Calu3 (cell line): ENCODE data around the gene MUC12. TPM values are rescaled to one million over a fixed set of nuclear protein-coding genes. Genes with fewer than 3 reads are reported as not detected.

ENCODE experiments used
- BruUV-seq: library from RNA; stranded (reverse); fragments of 400-500 nt; replicated peaks from 2 replicates; lab custom pipeline; 2021; lab: Mats Ljungman, UMichigan
- CTCF ChIA-PET: fragments of 300-600 bp; sonication (Branson Sonifier 250); formaldehyde crosslinking; loops from one replicate; lab custom pipeline; 2022; ENCODE audit warnings: antibody characterized with exemption; lab: Charles Lee
- DNase-seq: peaks from one replicate; pipeline ENCODE4 v3.0.0; 2022
- H3K27ac Mint-ChIP-seq: one replicate; pipeline ENCODE4 v1.8.0; 2022; ENCODE audit warnings: mixed read lengths; ENCODE audit not compliant: unreplicated experiment
- H3K27me3 Mint-ChIP-seq: one replicate; pipeline ENCODE4 v1.8.0; 2022; ENCODE audit warnings: mixed read lengths; ENCODE audit not compliant: unreplicated experiment
- H3K36me3 Mint-ChIP-seq: one replicate; pipeline ENCODE4 v1.8.0; 2022; ENCODE audit warnings: mild to moderate bottlenecking, moderate library complexity, mixed read lengths; ENCODE audit not compliant: insufficient read depth, unreplicated experiment
- H3K4me1 Mint-ChIP-seq: one replicate; pipeline ENCODE4 v1.8.0; 2022; ENCODE audit warnings: mild to moderate bottlenecking, low read depth, mixed read lengths; ENCODE audit not compliant: unreplicated experiment
- H3K4me3 Mint-ChIP-seq: one replicate; pipeline ENCODE4 v1.8.0; 2022; ENCODE audit warnings: mild to moderate bottlenecking, low read depth, moderate library complexity, mixed read lengths; ENCODE audit not compliant: unreplicated experiment
- H3K9me3 Mint-ChIP-seq: one replicate; pipeline ENCODE4 v1.8.0; 2022; ENCODE audit warnings: low read depth, mixed read lengths; ENCODE audit not compliant: unreplicated experiment
- intact Hi-C: fragments of 100-400 bp; cut with micrococcal nuclease; formaldehyde crosslinking; loops from one replicate; pipeline ENCODE4 v1.10.0; 2022; ENCODE audit not compliant: unreplicated experiment
- total RNA-seq: library from RNA; stranded (reverse); gene quantifications from 2 replicates; pipeline ENCODE4 v1.2.3, GENCODE V29; 2022
- TF ChIP-seq, protein P1 (sequence below): fragments of 200-600 bp; IDR thresholded peaks from one replicate; pipeline ENCODE4 v1.8.0; 2022; ENCODE audit warnings: antibody characterized with exemption; ENCODE audit not compliant: unreplicated experiment

The MUC12 gene
- total RNA-seq, 1 experiment from 2014 or later, result 0.59 TPM

- Mint-ChIP-seq H3K27me3 (peaks cover 16% of the 10 kb centered on the region), H3K36me3 (no peaks in the 10 kb centered on the region), H3K27ac (no peak overlapping the region), H3K4me3 (no peak overlapping the region), H3K9me3 (no peaks in the 10 kb centered on the region), H3K4me1 (no peaks in the 10 kb centered on the region)
- intact Hi-C loops, result no loop called here
- CTCF ChIA-PET, result no interaction called here
- TF ChIP-seq, protein P1, sequence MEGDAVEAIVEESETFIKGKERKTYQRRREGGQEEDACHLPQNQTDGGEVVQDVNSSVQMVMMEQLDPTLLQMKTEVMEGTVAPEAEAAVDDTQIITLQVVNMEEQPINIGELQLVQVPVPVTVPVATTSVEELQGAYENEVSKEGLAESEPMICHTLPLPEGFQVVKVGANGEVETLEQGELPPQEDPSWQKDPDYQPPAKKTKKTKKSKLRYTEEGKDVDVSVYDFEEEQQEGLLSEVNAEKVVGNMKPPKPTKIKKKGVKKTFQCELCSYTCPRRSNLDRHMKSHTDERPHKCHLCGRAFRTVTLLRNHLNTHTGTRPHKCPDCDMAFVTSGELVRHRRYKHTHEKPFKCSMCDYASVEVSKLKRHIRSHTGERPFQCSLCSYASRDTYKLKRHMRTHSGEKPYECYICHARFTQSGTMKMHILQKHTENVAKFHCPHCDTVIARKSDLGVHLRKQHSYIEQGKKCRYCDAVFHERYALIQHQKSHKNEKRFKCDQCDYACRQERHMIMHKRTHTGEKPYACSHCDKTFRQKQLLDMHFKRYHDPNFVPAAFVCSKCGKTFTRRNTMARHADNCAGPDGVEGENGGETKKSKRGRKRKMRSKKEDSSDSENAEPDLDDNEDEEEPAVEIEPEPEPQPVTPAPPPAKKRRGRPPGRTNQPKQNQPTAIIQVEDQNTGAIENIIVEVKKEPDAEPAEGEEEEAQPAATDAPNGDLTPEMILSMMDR, result no peak
- DNase-seq, result no peak
- BruUV-seq, result no TSS peak
Observed at GRCh38 chr7:100952641-100953040, 16.7 kb upstream of the MUC12 start.

DNA sequence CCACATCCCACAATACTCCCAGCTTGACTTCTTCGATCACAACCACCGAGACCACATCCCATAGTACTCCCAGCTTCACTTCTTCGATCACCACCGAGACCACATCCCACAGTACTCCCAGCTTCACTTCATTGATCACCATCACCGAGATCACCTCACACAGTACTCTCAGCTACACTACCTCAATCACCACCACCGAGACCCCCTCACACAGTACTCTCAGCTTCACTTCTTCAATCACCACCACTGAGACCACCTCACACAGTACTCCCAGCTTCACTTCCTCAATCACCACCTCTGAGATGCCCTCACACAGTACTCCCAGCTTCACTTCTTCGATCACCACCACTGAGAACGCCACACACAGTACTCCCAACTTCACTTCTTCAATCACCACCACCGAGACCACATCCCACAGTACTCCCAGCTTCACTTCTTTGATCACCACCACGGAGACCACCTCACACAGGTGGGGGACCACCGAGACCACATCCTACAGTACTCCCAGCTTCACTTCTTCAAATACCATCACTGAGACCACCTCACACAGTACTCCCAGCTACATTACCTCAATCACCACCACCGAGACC lies 11.4 kb upstream of the MUC12 start:
- intact Hi-C loops, result no loop called here
- CTCF ChIA-PET, result interaction anchor here (1.6 kb wide), 1 partner anchor 16 kb away, joined by 3 read pairs; no protein-coding TSS in a partner anchor
- Mint-ChIP-seq H3K4me3 (no peak overlapping the region), H3K4me1 (no peaks in the 10 kb centered on the region), H3K27ac (no peak overlapping the region), H3K9me3 (no peaks in the 10 kb centered on the region), H3K36me3 (no peaks in the 10 kb centered on the region), H3K27me3 (peaks cover 8% of the 10 kb centered on the region)
- BruUV-seq, result no TSS peak
- no peak for DNase-seq
- TF ChIP-seq, protein P1, result no peak

DNA sequence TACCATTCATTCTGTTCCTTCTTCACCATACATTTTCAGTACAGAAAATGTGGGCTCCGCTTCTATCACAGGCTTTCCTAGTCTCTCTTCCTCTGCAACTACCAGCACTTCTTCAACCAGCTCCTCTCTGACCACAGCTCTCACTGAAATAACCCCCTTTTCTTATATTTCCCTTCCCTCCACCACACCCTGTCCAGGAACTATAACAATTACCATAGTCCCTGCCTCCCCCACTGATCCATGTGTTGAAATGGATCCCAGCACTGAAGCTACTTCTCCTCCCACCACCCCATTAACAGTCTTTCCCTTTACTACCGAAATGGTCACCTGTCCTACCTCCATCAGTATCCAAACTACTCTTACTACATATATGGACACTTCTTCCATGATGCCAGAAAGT lies 9.5 kb upstream of the MUC12 start:
- Mint-ChIP-seq H3K27ac (no peak overlapping the region), H3K36me3 (no peaks in the 10 kb centered on the region), H3K4me3 (no peak overlapping the region), H3K9me3 (no peaks in the 10 kb centered on the region), H3K4me1 (no peaks in the 10 kb centered on the region), H3K27me3 (peaks cover 21% of the 10 kb centered on the region)
- intact Hi-C loops, result loop anchor here (10.0 kb wide), 1 partner anchor 65 kb away; the partner anchor contains the start of gene ACHE
- TF ChIP-seq, protein P1, result no peak
- BruUV-seq, result no TSS peak
- CTCF ChIA-PET, result interaction anchor here (0.6 kb wide), 1 partner anchor 184 kb away, joined by 3 read pairs; no protein-coding TSS in a partner anchor
- no peak for DNase-seq

DNA sequence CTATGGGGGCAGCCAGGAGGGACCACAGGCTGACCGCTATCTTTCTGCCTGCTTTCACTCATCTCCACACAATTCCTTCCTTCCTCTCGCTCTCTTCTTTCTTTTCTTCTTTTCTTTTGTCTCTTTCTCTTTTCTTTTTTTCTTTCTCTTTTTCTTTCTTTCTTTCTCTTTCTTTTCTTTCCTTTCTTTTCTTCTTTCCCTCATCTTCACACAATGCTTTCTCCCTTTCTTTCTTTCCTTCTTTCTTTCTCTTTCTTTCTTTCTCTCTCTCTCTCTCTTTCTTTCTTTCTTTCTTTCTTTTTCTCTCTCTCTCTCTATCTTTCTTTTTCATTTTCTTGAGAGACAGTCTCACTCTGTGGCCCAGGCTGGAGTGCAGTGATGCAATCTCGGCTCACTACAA lies 6.8 kb upstream of the MUC12 start:
- CTCF ChIA-PET, result no interaction called here
- no TSS peak for BruUV-seq
- no peak for DNase-seq
- peaks cover 30% of the 10 kb centered on the region for H3K27me3 Mint-ChIP-seq
- intact Hi-C loops, result loop anchor here (10.0 kb wide), 1 partner anchor 68 kb away; the partner anchor contains the start of gene ACHE
- H3K9me3 Mint-ChIP-seq, result no peaks in the 10 kb centered on the region
- TF ChIP-seq, protein P1, result no peak
- H3K4me3 Mint-ChIP-seq, result no peak overlapping the region
- H3K27ac Mint-ChIP-seq, result no peak overlapping the region
- no peaks in the 10 kb centered on the region for H3K4me1 Mint-ChIP-seq
- H3K36me3 Mint-ChIP-seq, result peaks cover 6% of the 10 kb centered on the region
